ENCODE results near the gene TRMT1L.
A peak's percentile ranks its signal among the peaks of the same experiment; 100 is the strongest.
"Not testable (repeated sequence)": the region's sequence is repeated elsewhere in the genome, so short reads cannot be mapped to it uniquely, and the experiment has no call there.

TRMT1L gene

DNA sequence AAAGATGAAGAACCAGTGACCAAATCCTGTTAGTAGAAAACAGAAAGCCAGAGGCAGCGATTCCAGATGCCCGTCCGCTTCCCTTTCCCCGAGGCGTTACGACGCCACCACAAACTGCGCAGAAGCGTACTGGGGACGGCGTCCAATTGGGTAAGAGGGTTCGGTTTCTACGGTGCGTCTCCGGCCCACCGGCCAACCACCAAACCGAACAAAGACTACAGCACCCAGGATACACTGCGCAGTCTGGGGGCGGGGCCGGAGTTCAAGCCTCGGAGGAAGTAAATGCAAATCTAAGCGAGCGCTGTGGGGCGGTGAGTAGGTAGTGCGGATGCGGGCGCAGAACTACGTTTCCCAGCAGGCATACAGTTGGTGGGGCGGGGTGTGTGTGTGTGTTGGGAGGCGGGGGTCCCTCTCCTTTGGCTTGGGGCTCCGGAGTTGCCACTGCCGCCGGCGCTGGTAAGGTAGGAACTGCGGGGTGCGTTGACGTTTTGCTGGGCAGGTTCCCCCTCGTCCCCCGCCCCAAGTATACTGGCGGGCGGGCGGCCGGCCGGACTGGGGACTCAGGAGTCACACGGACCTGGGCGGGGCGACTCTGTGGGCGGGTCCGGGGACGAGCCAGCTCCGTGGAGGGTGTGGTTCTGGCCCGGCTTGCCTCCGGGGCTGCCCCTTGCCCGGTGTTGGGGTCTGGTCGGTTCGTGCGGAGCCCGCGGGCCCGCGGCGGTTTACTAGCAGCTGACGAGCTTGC is at the start of gene TRMT1L, which contains the start of gene SWT1:
Gene TRMT1L (minus strand): TSS at position 100 of the 745 bp plus-strand sequence. CDS start 241 bp downstream, outside the sequence.
Gene SWT1 (plus strand): TSS at position 314 of the 745 bp plus-strand sequence. CDS start 3,675 bp downstream, outside the sequence.
- peak; percentile 98 to 99 for DNase-seq

- no peak for DNase-seq
These were observed 44.1 kb upstream of the TRMT1L start for GRCh38 chr1:185200889-185201288.

DNA sequence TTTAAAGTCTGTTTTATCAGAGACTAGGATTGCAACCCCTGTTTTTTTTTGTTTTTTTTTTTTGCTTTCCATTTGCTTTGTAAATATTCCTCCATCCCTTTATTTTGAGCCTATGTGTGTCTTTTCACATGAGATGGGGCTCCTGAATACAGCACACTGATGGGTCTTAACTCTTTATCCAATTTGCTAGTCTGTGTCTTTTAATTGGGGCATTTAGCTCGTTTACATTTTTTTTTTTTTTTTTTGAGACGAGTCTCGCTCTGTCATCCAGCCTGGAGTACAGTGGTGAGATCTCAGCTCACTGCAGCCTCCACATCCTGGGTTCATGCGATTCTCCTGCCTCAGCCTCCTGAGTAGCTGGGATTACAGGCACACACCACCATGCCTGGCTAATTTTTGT is 42.0 kb upstream of the TRMT1L start:
- not testable (repeated sequence) for DNase-seq

DNA sequence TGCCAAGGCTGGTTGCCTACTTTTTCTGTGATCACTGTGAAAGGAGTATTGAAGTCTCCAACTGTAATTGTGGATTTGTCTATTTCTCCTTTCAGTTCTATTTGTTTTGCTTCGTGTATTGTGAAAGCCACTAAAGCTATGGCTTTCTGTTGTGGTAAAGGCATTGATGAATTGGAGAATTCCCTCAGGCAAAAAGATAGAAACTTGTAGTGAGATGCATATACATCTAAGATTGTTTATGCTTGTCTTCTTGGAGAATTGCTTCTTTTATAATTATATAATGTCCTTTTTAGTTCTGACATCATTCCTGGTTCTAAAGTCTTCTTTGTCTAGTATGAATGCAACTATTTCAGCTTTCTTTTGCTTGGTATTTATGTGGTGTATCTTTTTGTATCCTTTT is 37.0 kb upstream of the TRMT1L start:
- no peak for DNase-seq

DNA sequence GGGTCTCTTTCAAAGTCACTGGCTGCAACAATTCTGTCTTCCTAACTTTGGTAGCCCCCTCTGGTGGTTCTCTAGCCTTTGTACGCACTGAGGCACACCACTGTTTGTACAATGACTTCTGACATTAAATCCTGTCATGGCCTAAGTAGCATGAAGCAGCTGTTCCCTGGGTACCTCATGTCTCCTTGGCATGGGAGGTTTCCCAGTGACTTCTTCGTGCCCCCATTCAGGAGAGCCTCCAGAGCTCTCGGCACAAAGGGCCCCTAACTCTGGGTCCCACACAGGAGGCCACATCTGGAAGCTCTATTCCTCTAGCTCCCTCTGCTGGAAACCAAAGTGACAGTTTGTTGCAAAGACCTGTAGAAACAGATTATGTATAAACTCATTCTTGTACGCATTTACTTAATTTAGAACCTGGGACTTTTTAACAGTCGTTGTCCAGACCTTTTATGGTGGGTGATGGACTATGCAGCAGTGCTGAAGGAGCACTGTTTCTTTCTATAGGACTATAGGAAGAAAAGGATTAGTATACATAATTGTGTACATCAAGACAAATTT is 13.6 kb upstream of the TRMT1L start:
- DNase-seq: peak; percentile 32 to 70

DNA sequence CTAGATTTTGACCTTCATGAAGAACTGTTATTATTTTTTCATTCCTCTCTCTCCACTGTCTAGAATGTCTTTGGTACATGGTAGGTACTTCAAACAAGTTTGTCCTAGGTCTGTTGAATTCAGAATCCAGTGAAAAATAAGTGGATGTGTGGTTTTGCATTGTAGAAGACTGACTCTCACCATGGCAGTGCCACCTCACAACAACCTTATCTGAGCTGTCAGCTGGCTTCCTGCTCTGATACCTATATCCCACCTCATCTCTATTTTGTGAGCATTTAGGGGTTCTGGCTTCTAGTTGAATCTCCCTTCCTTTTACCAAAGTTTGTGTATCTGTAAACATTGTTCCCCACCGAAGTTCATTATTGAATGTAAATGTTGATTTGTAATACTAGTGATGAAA is 9.4 kb upstream of the TRMT1L start:
- DNase-seq: no peak

GRCh38 chr1:185162491-185162890 is 5.7 kb upstream of the TRMT1L start:
- no peak for DNase-seq

DNA sequence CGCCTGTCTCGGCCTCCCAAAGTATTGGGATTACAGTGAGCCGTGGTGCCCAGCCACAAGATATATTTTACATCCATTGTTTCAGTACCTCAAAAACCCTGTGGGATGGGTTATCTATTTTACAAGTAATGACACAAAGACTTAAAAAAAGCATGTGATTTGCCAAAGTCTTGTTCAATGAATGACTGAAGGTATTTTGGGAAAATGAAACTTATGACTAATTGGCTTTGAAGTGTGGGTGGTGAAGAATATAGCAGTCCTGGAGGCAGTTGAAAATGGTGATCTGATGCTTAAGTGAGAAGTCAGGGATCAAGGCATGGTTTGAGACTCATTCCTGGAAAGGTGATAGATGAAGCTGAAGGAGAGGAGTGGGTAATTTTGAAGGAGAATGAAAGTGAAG is 3.2 kb upstream of the TRMT1L start:
- no peak for DNase-seq

DNA sequence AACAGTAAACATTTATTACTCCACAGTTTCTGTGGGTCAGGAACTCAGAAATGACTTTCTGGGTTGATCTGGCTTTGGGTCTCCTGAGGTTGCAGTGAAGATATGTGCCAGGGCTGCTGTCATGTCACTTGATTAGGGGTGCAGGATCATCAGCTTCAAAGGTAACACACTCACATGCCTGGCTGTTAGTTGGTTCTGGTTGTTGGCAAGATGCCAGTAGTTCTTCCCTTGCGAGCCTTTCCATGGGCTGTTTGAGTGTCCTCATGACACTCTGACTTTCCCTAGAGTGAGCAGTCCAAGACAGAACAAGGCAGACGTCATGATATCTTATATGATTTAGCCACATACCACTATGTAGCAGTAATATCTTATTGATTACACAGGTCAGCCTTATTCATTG is 2.0 kb upstream of the TRMT1L start:
- DNase-seq: no peak

DNA sequence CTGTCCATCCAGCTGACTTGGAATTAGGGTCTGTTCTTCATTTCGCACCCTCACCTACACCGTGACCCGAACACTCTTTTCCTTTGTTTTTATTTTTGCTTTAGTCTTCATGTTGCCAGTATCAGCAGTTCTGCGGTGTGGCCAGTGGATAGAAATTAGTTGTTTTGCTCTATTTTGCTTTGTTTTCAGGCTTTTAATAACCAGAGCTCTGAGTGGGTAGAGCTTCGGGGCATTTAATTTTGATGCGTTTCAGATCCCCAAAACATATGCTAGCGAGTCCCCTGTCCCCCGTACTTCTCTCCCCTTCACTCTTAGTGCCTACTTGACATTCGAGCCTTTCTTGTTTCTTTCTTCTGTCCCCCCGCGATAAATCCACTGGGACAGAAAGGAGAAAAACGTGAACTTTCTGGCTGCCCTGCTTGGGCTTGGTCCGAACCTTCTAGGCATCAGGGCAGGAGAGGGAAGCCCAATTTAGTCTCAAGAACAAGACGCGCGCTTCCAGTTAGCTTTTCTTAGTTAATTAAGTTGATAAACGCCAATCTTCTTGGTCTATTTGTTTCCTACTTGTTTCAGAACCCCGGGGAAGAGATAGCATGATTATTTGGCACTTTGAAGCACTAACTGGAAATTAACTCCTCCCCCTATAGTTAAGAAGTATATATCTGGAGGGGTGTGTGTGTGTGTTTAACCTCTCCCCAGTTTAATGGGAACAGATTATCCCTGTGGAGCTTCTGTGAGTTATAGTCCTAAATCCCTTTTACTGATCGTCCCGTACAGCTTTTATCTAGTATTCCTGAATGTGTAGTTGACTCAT is 1.1 kb upstream of the TRMT1L start:
- DNase-seq: peak in 1 of 2 donors; percentile 18

- DNase-seq: no peak
These were observed 382 bp downstream of the TRMT1L start for GRCh38 chr1:185156288-185156853.

DNA sequence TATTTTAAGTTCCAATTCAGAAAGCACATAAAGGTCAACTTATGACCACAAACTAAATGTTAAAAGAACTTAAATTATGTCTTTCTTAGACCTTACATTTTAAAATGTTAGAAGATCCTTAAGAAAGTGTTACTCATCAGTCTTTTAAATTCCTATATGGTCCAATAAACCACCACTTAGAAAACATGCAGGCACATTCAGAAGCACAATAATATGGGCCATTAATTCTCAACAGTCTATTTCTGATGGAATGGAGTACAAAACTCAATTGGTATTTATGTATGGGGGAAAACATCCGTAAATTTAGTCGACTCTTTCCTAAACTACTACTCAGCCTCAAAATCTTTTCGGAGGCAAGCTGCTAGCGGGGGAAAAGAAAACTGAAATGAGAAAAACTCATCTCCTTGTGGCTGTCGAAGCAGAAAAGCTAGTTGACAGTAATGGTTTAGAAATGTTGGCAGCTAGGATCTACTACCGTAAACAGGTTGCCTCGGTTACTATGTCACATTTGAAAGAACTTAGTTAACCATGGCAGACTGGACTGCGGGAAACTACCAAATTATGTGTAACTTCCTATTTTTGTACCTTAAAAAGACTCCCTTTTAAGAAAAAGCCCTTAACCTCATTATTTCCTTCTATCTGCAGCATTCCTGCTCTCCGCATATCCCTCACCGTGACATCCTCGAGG is 1.0 kb downstream of the TRMT1L start:
- peak; percentile 37 to 50 for DNase-seq

- DNase-seq: no peak
These were observed 1.7 kb downstream of the TRMT1L start for GRCh38 chr1:185154912-185155513.

- DNase-seq: no peak
These were observed 4.5 kb downstream of the TRMT1L start for GRCh38 chr1:185152187-185152767.

- DNase-seq: no peak
These were observed 5.5 kb downstream of the TRMT1L start for GRCh38 chr1:185151215-185151614.

- DNase-seq: no peak
These were observed 12.5 kb downstream of the TRMT1L start for GRCh38 chr1:185144233-185144632.

- no peak for DNase-seq
These were observed 17.5 kb downstream of the TRMT1L start for GRCh38 chr1:185139246-185139645.

DNA sequence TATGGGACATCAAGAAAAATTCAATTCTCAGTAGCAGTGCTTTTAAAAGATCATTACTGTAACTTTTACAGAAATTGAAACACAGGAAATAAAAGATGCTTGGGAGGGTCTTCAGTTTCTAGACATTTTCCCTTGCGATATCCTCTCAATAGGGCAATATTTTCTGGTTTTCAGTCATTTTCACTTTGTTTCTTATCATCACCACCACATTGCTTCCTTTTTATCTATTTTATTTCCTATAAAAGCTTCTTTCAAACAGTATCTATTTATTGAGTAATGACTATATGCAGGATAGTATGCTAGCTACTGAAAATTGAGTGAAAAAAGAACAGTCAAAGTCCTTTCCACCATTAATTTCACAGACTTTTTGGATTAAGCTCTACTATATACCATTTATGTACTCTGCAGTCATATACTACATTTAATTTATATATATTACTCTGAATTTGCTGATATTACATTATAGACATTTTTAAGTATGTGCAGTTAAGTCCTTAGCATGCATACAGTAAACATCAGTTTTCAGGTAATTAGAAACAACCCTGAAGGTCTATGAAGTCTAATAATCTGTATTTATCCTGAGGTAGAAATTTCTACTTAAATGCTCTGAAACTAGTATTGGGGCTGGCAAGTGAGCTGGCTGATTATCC is 18.7 kb downstream of the TRMT1L start:
- DNase-seq: no peak

DNA sequence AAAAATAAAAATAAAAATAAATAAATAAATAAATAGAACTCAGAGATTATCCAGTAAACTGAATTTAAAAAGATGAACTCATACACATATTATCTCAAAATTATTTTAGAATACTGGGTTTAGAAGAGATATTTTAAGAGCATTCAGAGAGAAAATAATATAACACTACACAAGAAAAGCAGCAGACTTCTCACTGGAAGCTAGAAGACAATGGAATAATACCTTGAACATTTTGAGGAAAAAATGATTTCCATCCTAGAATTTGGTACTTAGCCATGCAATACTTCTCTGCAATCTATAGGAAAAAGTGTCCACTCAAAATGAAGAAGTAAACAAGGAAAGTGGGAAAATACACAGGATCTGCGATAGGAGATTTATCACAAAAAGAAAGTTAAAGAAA is 24.2 kb downstream of the TRMT1L start:
- no peak for DNase-seq

- no peak for DNase-seq
These were observed 27.0 kb downstream of the TRMT1L start for GRCh38 chr1:185129708-185130107.

GRCh38 chr1:185112356-185112755 is 44.4 kb downstream of the TRMT1L start:
- DNase-seq: no peak
